AG04450 (cell line): ENCODE results near the gene CACNA1C. TPM values are rescaled to one million over a fixed set of nuclear protein-coding genes. Genes with fewer than 3 reads are reported as not detected.
"Not testable (repeated sequence)": the region's sequence is repeated elsewhere in the genome, so short reads cannot be mapped to it uniquely, and the experiment has no call there.

ENCODE experiments used
- CTCF ChIA-PET: fragments of 300-600, 350-600 bp; formaldehyde crosslinking; extraction: SDS; loops from one replicate; lab custom pipeline; 2022; ENCODE audit warnings: antibody characterized with exemption, inconsistent platforms; lab: Charles Lee
- POLR2A ChIA-PET: fragments of 350-600 bp; formaldehyde crosslinking; extraction: SDS; loops from one replicate; lab custom pipeline; 2021; ENCODE audit warnings: antibody characterized with exemption, inconsistent platforms; lab: Yijun Ruan, JAX
- DNase-seq: peaks from one replicate; pipeline ENCODE4 v3.0.0-alpha.2; 2011; ENCODE audit warnings: low read depth, low spot score
- H3K27ac ChIP-seq: one replicate; pipeline ENCODE4 v1.5.1; 2012; ENCODE audit warnings: low read depth, low read length, control low read depth
- H3K27me3 ChIP-seq: one replicate; pipeline ENCODE4 v1.6.0; 2012; ENCODE audit warnings: low read length; ENCODE audit not compliant: control insufficient read depth, insufficient read depth
- H3K4me3 ChIP-seq: 2 replicates; pipeline ENCODE4 v1.5.1; 2011; ENCODE audit warnings: mild to moderate bottlenecking, low read depth, low read length, control low read depth
- H3K9me3 ChIP-seq: 2 replicates; pipeline ENCODE4 v1.5.1; 2012; ENCODE audit warnings: low read length; ENCODE audit not compliant: control insufficient read depth, insufficient read depth
- CTCF ChIP-seq: IDR thresholded peaks from 2 replicates; pipeline ENCODE4 v1.5.1; 2011; ENCODE audit warnings: low read depth, low read length, control low read depth, inconsistent platforms
- polyA plus RNA-seq: library from polyadenylated mRNA; depleted of rRNA; stranded (reverse); fragments of >200 nt; gene quantifications from 2 replicates; pipeline ENCODE4 v1.2.3, GENCODE V29; 2011

The CACNA1C gene
- polyA plus RNA-seq, 1 experiment: 5.9 TPM

- DNase-seq: no peak
- ChIA-PET POLR2A (no interaction called here), CTCF (interaction anchor here (1.1 kb wide), 1 partner anchor 132 kb away, joined by 3 read pairs; no protein-coding TSS in a partner anchor)
- no peaks in the 10 kb centered on the region for H3K27me3 ChIP-seq
- H3K9me3 ChIP-seq: no peaks in the 10 kb centered on the region
- H3K27ac ChIP-seq: no peak overlapping the region
- no peak for TF ChIP-seq CTCF
- H3K4me3 ChIP-seq: no peak overlapping the region
Measured at GRCh38 chr12:2681450-2682205, 628.8 kb downstream of the CACNA1C start.

GRCh38 chr12:2682296-2683251 is 629.8 kb downstream of the CACNA1C start:
- ChIA-PET POLR2A (no interaction called here), CTCF (interaction anchor here (0.5 to 2.1 kb wide), 5 partner anchors 11 to 359 kb away, joined by 3 to 9 read pairs (median 3); no protein-coding TSS in a partner anchor)
- Histone ChIP-seq H3K27me3 (no peaks in the 10 kb centered on the region), H3K4me3 (no peak overlapping the region), H3K27ac (no peak overlapping the region), H3K9me3 (no peaks in the 10 kb centered on the region)
- peak; percentile 60 for TF ChIP-seq CTCF
- peak; percentile 36 for DNase-seq

GRCh38 chr12:2683283-2684025 is 630.7 kb downstream of the CACNA1C start:
- Histone ChIP-seq H3K27ac (no peak overlapping the region), H3K9me3 (no peaks in the 10 kb centered on the region), H3K4me3 (no peak overlapping the region), H3K27me3 (no peaks in the 10 kb centered on the region)
- no peak for TF ChIP-seq CTCF
- CTCF ChIA-PET: interaction anchor here (0.5 to 2.1 kb wide), 5 partner anchors 10 to 358 kb away, joined by 3 to 9 read pairs (median 3); no protein-coding TSS in a partner anchor
- no peak for DNase-seq
- POLR2A ChIA-PET: no interaction called here

GRCh38 chr12:2684026-2684325 is 631.2 kb downstream of the CACNA1C start:
- H3K4me3 ChIP-seq, POLR2A ChIA-PET, H3K27ac ChIP-seq, DNase-seq, H3K9me3 ChIP-seq, H3K27me3 ChIP-seq: not testable (repeated sequence)
- CTCF ChIA-PET: interaction anchor here (2.1 kb wide), 1 partner anchor 358 kb away, joined by 7 read pairs; no protein-coding TSS in a partner anchor

GRCh38 chr12:2685620-2686279 is 633.0 kb downstream of the CACNA1C start:
- DNase-seq, H3K9me3 ChIP-seq, CTCF ChIA-PET, H3K27me3 ChIP-seq, H3K4me3 ChIP-seq, POLR2A ChIA-PET, H3K27ac ChIP-seq: not testable (repeated sequence)
